HPDE6-E6E7 (cell line): Measurements from ENCODE around the gene SPEG.
A peak's percentile ranks its signal among the peaks of the same experiment; 100 is the strongest.

ENCODE experiments used
- DNase-seq: peaks from one replicate; pipeline ENCODE4 v3.0.0; 2011; ENCODE audit warnings: missing footprints; ENCODE audit errors: extremely low spot score

Gene SPEG

GRCh38 chr2:219512524-219513216, 78.0 kb downstream of the SPEG start:
- DNase-seq, result no peak

- no peak for DNase-seq
Measured at GRCh38 chr2:219513787-219514186, 79.1 kb downstream of the SPEG start.

- DNase-seq, result no peak
Measured at GRCh38 chr2:219514196-219514761, 79.6 kb downstream of the SPEG start, which contains the start of gene ASIC4. ASIC4 (plus strand) TSS chr2:219514482; CDS start chr2:219514725, 243 bp downstream.

DNA sequence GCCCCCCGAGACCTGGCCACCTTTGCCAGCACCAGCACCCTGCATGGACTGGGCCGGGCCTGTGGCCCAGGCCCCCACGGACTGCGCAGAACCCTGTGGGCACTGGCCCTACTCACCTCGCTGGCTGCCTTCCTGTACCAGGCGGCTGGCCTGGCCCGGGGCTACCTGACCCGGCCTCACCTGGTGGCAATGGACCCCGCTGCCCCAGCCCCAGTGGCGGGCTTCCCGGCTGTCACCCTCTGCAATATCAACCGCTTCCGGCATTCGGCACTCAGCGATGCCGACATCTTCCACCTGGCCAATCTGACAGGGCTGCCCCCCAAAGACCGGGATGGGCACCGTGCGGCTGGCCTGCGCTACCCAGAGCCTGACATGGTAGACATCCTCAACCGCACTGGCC, 80.2 kb downstream of the SPEG start:
- no peak for DNase-seq

GRCh38 chr2:219515874-219516629, 81.4 kb downstream of the SPEG start:
- DNase-seq, result no peak

DNA sequence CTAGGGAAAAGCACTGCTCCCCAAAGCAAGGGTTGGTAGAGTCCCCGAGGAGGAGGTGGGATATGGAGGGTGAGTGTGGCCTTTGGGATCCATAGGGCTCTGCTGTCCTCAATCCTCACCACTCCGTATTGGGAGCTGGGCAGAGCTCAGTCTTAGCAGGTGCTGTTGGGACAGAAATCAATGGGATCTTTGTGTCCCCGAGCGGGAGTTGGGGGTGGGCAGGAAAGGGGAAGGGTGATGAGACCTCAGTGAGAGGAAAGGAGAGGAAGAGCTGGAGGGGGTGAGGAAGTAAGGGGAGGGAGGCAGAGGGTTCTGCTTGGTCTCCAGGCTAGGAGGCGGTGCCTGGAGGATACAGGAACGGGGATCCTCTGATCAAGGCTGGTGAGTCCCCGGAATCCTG, 82.2 kb downstream of the SPEG start:
- DNase-seq, result no peak

DNA sequence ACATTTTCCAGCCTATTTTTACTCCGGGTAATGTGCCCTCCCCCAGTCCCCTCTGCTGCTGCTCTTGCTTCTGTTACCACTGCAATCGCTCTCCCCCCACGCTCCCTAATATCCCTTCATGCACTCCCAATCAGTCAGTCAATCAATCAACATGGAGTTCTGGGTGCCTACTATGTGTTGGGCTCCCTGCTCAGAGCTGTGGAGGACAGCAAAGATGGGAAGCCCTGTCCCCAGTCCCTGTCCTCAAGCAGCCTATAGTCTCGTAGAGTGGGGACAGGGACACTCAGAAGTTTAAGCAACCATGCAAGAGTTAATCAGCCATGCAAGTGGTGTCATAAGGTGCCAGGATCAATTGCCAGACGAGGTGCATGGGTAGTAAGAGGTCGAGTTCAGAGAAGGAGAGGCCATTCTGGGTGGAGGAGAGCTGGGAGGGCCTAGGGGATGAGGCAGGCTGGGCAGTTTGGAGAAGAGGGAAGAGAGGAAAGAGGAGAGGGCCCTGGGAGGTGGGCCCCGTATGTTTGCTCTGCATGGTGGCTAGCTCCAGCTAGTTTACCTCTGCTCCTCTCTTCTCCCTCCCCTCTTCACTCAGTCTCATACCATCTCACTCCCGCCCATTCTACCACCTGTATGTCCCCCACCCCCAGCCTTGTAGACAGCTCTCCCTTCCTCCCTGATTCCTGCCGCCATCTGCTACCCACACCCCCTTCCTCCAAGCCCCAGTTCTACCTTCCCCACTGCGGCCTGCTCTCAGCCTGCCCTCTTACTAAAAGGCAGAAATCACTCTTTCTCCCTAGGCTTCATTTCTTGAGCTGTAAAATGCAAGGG, 83.5 kb downstream of the SPEG start:
- DNase-seq, result no peak

GRCh38 chr2:219519526-219519916, 84.9 kb downstream of the SPEG start:
- no peak for DNase-seq

- DNase-seq, result no peak
Measured at GRCh38 chr2:219520079-219520478, 85.4 kb downstream of the SPEG start.

GRCh38 chr2:219521066-219521880, 86.6 kb downstream of the SPEG start:
- DNase-seq, result peak; percentile 61

GRCh38 chr2:219522111-219523030, 87.7 kb downstream of the SPEG start:
- DNase-seq, result peak; percentile 49

GRCh38 chr2:219523031-219523671, 88.5 kb downstream of the SPEG start:
- no peak for DNase-seq

DNA sequence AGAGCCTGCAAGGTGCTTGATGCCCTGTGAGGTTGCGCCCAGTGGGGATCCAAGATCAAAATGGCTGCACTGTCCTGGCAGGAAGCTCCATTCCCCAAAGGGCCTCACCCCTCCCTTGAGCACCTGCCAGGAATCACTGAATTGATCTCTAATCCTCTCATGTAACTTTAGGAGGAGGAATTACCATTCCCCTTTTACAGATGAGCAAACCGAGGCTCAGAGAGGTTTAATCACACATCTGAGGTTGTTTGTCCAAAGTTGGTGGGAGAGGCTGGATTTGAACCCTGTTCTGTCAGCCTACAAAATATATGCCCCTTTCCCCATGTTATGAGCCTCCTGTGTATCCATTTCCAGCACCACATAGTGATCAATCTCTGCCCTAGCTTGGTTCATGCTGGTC, 90.2 kb downstream of the SPEG start:
- DNase-seq, result no peak

DNA sequence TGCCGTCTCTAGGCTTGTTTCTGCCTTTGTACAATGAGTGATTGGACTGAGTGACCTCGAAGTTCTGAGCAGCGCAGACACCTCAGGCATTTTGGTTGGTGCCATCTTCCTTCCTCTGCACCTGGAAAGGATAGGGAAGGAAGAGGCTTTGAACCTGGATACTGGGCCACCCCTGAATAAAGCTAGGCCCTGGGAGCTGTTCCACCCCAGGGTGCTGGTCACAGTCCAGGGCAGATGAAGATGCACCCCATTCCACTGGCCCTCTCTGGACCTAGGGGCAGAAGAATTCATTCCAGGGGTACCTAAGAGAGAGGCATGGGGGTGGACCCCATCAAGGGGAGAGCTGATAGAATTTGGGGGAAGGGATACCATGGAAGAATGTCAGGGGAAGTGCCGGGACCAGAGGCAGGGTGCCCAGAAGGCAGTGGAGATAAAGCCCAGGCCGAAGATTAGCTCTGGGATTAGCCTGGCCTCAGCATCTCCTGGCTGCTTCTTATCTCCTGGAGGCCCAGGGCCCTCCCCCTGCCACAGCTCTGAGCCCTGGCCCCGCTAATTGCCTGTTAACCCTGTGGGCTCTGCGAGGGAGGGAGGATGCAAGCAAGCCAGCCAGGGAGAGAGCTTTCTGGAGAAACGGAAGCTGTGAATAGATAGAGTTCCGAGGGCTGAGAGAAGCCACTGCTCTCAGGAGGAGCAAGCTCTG, 91.0 kb downstream of the SPEG start:
- DNase-seq, result no peak

DNA sequence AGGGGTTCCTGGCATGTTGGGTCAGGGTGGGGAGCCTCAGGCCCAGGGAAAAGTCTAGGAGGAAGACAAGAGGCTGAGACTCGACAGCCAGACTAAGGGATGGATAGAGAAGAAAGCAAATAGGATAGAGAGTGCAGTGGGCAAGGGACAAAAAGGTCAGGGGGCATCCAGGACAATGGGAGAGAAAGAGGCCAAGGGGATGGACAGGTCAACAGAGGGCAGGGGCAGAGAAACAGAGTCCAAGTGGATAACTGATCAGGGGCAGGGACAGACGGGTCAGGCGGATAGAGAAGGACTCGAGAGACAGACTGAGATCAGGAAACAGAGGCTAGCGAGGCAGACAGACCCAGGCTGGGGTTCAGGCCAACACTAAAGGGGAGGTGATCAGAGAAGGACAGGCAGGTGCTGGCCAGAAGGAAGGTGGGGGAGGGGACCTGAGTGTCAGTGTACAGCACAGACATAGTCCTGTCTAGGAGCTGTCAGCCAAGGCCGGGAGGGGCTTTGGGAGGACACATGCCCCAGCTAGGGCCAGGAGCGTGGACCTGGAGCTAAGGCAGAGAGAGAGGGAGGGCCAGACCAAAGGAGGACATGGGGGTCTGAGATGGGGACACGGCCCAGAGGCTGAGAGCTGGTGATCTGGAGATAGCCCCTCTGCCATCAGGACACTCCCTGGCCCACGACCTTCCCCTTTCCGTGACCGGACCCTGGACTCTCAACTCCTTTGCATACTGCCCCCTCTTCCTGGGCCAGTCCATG, 91.9 kb downstream of the SPEG start:
- no peak for DNase-seq

- DNase-seq, result no peak
Measured at GRCh38 chr2:219527076-219527394, 92.4 kb downstream of the SPEG start.

DNA sequence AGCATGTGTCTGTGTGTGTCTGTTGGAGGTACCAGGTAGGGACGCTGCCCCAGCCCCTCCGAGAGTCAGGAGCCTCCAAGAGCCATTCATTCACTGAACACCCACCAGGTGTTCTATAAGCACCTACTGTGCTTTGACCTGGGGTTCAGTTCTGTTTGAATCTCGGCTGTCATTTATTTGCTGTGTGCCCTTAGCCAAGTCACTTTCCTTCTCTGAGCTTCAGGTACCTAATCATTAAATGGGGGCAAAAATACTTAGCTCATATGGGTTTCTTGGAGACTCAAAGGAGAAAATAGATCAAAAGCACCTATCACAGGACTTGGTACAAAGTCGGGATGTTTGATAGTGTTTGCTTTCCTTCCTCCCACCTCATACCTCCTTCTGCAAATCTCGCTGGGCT, 92.8 kb downstream of the SPEG start:
- no peak for DNase-seq
